Measurements from ENCODE around the gene RPL10A. TPM values are rescaled to one million over a fixed set of nuclear protein-coding genes. Genes with fewer than 3 reads are reported as not detected.

The RPL10A gene
- total RNA-seq, 4 donors from 2014 or later = 952 to 1,436 (median 1,121) TPM

DNA sequence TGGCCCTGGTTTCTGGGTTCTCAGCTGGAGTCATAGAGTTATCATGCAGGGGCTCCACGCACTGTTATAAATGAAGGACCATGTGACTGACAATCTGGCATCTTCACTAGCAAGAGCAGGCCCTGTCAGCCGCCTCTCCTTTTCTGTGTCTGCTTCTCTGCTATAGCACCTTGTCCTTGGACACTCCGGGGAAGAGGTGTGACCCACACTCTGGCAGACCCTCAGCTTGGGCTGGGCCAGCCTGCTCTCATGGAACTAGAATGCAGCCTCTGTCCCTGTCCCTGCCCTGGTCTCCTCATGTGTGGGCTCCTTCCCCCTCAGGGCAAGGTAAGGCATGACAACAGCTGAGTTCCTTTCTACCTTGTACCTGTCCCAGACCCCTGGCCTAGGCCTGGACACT, 27.0 kb upstream of the RPL10A start:
- 67 to 85% methylated on average over 3 of the region's 3 CpGs for WGBS, 2 donors
- no peaks in the 10 kb centered on the region for H3K27me3 ChIP-seq
- H3K9me3 ChIP-seq = no peaks in the 10 kb centered on the region
- H3K27ac ChIP-seq = no peak overlapping the region
- no peaks in the 10 kb centered on the region for H3K36me3 ChIP-seq
- TF ChIP-seq, protein P1, sequence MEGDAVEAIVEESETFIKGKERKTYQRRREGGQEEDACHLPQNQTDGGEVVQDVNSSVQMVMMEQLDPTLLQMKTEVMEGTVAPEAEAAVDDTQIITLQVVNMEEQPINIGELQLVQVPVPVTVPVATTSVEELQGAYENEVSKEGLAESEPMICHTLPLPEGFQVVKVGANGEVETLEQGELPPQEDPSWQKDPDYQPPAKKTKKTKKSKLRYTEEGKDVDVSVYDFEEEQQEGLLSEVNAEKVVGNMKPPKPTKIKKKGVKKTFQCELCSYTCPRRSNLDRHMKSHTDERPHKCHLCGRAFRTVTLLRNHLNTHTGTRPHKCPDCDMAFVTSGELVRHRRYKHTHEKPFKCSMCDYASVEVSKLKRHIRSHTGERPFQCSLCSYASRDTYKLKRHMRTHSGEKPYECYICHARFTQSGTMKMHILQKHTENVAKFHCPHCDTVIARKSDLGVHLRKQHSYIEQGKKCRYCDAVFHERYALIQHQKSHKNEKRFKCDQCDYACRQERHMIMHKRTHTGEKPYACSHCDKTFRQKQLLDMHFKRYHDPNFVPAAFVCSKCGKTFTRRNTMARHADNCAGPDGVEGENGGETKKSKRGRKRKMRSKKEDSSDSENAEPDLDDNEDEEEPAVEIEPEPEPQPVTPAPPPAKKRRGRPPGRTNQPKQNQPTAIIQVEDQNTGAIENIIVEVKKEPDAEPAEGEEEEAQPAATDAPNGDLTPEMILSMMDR (IDR thresholded peaks at IDR 0.05) = no peak
- no peak for TF ChIP-seq EP300 (IDR thresholded peaks at IDR 0.05)
- no peak for TF ChIP-seq POLR2A (IDR thresholded peaks at IDR 0.05)
- no peaks in the 10 kb centered on the region for H3K4me1 ChIP-seq
- H3K4me3 ChIP-seq = no peak overlapping the region
- DNase-seq (ENCODE audit: low spot score in 2 of 2) = no peak

DNA sequence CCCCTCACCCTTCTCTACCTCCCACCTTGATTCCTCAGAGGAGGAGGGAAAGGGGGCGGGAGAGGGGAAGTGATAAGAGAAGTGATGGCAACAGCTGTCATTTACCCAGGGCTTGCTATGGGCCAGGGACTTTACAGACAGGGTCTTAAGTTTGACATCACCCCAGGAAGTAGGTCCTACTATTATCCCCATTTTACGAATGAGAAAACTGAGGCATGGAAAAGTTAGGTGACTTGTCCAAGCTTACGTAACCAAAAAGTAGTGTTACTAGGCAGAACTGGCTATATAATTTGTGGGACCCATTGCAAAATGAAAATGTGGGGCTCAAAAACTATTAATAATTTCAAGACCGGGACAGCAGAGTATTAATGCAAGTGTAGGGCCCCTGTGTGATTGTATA, 26.6 kb upstream of the RPL10A start:
- 96 to 98% methylated on average over 4 of the region's 4 CpGs for WGBS, 2 donors
- no peaks in the 10 kb centered on the region for H3K36me3 ChIP-seq

DNA sequence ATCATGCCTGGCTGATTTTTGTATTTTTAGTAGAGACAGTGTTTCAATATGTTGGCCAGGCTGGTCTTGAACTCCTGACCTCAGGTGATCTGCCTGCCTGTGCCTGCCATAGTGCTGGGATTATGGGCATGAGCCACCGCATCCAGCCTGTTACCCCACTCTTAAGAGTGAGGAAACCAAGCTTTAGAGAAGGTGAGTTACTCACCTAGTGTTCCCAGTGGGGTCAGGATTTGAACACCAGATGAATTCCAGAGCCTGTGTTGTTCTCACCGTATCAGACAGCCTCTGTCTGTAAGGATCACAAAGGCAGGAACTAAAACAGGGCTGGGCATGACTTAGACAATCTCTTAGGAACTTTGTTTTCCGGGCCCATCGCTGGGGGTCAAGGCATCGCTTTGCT, 25.5 kb upstream of the RPL10A start:
- no peak overlapping the region for H3K4me3 ChIP-seq
- H3K4me1 ChIP-seq = no peaks in the 10 kb centered on the region
- WGBS, 2 donors = 78 to 80% methylated on average over 5 of the region's 5 CpGs
- H3K27me3 ChIP-seq = no peaks in the 10 kb centered on the region
- H3K27ac ChIP-seq = no peak overlapping the region
- TF ChIP-seq, protein P1 (IDR thresholded peaks at IDR 0.05) = no peak
- TF ChIP-seq EP300 (IDR thresholded peaks at IDR 0.05) (no peak), POLR2A (IDR thresholded peaks at IDR 0.05) (no peak)
- no peaks in the 10 kb centered on the region for H3K36me3 ChIP-seq
- no peak for DNase-seq (ENCODE audit: low spot score in 2 of 2)
- H3K9me3 ChIP-seq = no peaks in the 10 kb centered on the region

More for the DNA sequence above, 26.6 kb upstream of the RPL10A start:
- H3K27ac ChIP-seq = no peak overlapping the region
- no peaks in the 10 kb centered on the region for H3K4me1 ChIP-seq
- H3K9me3 ChIP-seq = no peaks in the 10 kb centered on the region
- no peak for DNase-seq (ENCODE audit: low spot score in 2 of 2)
- H3K27me3 ChIP-seq = no peaks in the 10 kb centered on the region
- TF ChIP-seq POLR2A (IDR thresholded peaks at IDR 0.05) (no peak), EP300 (IDR thresholded peaks at IDR 0.05) (no peak)
- TF ChIP-seq, protein P1 (IDR thresholded peaks at IDR 0.05) = no peak
- no peak overlapping the region for H3K4me3 ChIP-seq

DNA sequence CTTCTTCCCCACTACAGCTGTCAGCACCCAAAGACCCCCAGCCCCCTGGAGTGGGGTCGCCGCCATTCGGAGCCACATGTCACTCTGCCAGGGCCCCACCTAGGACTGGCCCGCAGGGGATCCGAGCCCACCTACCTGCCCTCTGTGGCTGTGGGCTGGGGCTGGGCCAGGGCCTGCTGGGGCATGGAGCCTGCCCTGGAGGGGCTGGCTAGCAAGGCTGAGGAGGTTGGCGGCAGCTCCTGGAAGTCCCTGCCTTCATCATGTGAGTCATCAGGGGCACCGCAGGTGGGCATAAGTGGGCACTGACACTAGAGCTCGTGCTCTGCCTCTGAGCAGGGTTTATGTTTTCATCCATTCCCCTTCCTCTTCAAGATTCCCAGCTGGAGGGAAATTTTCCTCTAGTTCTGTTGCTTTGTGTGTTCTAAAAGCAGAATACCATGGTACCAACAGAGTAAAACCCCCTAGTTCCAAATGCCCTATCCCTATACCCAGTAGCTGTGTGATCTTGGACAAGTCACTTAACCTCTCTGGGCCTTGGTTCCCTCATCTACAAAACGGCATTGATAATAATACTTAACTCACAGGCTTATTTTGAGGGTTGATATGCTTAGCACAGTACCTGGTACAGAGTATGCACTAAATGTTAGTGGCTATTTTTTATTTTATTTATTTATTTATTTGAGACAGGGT, 24.7 kb upstream of the RPL10A start:
- 88 to 90% methylated on average over 9 of the region's 9 CpGs for WGBS, 2 donors
- H3K27ac ChIP-seq = no peak overlapping the region
- no peak for TF ChIP-seq EP300 (IDR thresholded peaks at IDR 0.05)
- no peak for TF ChIP-seq POLR2A (IDR thresholded peaks at IDR 0.05)
- TF ChIP-seq, protein P1 (IDR thresholded peaks at IDR 0.05) = no peak
- H3K9me3 ChIP-seq = no peaks in the 10 kb centered on the region
- no peaks in the 10 kb centered on the region for H3K4me1 ChIP-seq
- H3K4me3 ChIP-seq = no peak overlapping the region
- no peak for DNase-seq (ENCODE audit: low spot score in 2 of 2)
- no peaks in the 10 kb centered on the region for H3K36me3 ChIP-seq
- H3K27me3 ChIP-seq = no peaks in the 10 kb centered on the region

DNA sequence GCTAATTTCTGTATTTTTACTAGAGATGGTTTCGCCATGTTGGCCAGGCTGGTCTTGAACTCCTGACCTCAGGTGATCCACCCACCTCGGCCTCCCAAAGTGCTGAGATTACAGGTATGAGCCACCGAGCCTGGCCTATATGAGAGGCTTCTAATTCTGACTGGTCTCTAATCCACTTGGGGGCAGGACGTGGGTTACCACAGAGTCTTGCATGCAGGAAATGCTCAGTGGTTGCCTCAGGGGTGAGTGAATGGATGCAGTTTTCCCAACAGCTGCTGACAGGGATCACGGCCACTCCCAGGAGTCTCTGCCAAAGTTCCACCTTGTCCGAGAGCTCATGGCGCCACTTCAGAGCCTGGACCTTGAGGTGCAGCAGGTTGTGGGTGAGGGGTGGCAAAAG, 22.5 kb upstream of the RPL10A start:
- no peak overlapping the region for H3K27ac ChIP-seq
- no peak overlapping the region for H3K4me3 ChIP-seq
- no peaks in the 10 kb centered on the region for H3K27me3 ChIP-seq
- no peaks in the 10 kb centered on the region for H3K36me3 ChIP-seq
- TF ChIP-seq, protein P1 (IDR thresholded peaks at IDR 0.05) = no peak
- TF ChIP-seq EP300 (IDR thresholded peaks at IDR 0.05) (no peak), POLR2A (IDR thresholded peaks at IDR 0.05) (no peak)
- no peaks in the 10 kb centered on the region for H3K4me1 ChIP-seq
- DNase-seq (ENCODE audit: low spot score in 2 of 2) = no peak
- no peaks in the 10 kb centered on the region for H3K9me3 ChIP-seq
- WGBS, 2 donors = 78 to 91% methylated on average over 5 to 7 of the region's 7 CpGs

Data from tibial nerve (tissue), 4 donors.